Measurements from ENCODE around the gene PLET1. TPM values are rescaled to one million over a fixed set of nuclear protein-coding genes. Genes with fewer than 3 reads are reported as not detected.

PLET1 gene, protein sequence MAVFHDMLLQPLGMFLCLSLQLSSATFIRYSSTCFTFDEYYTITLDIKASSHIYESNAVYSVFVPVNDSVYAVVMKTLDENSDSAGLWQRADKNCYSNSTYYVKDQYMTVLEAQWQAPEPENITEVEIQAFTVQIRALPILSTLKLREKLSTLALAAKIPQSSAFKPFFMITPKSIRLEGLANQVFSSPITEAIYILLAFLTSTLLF
- total RNA-seq (not detected), polyA plus RNA-seq (not detected)
- long read RNA-seq, donor 1, partial matches to known transcripts: 0 of 4 reads
- long read RNA-seq, donor 1, other reads (novel, unspliced or antisense): 4 of 4 reads
- long read RNA-seq, donor 2, partial matches to known transcripts: 0 of 5 reads
- long read RNA-seq, donor 2, other reads (novel, unspliced or antisense): 5 of 5 reads

DNA sequence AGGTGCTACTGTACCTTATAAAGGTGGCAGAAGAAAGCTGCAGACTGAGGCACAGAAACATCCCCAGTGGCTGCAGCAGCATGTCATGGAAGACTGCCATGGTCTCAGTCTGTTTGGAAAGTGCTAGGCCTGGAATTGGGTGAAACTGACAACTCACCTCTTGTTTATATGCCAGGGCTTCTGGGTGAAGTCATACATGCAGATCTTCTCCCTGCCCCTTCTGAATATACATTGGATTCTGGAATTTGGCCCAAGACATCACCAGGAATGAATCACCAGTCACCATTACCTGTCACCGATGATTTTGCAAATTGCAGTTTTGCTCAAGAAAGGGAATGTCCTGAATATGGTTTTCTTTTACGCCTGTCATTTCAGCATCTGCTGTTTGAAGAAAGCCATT, at the start of gene PLET1:
PLET1 (minus strand) TSS at position 371 of the 400 bp plus-strand sequence; CDS start at position 100, 271 bp downstream.
- Histone ChIP-seq H3K4me3 (ENCODE audit: low read length in 2 of 2) (no peak within 1 kb of the TSS), H3K27ac (ENCODE audit: low read depth in 1 of 2, low read length in 2 of 2) (no peak within 1 kb of the TSS), H3K4me1 (ENCODE audit: control insufficient read depth in 1 of 2, insufficient read depth in 2 of 2, low read length in 2 of 2) (no peaks in the 10 kb centered on the region), H3K27me3 (ENCODE audit: control insufficient read depth in 1 of 2, insufficient read depth in 2 of 2, low read length in 1 of 2) (no peaks in the 10 kb centered on the region), H3K9me3 (ENCODE audit: control insufficient read depth, low read length) (no peaks in the 10 kb centered on the region), H3K36me3 (ENCODE audit: control insufficient read depth in 1 of 2, insufficient read depth in 2 of 2, low read length in 1 of 2) (peaks cover 0 to 2% of the 10 kb centered on the region in 2 donors)
- ATAC-seq (ENCODE audit: low FRiP score) (no peak), DNase-seq (no peak)
- WGBS, 2 donors: 96 to 97% methylated on average over 2 of the region's 2 CpGs
- intact Hi-C loops (cut with DNase I): no loop called here

- H3K4me3 ChIP-seq (ENCODE audit: low read length in 2 of 2): no peak overlapping the region
- no peak overlapping the region for H3K27ac ChIP-seq (ENCODE audit: low read depth in 1 of 2, low read length in 2 of 2)
- intact Hi-C loops (cut with DNase I): no loop called here
- 79 to 81% methylated on average over 2 of the region's 2 CpGs for WGBS, 2 donors
- H3K27me3 ChIP-seq (ENCODE audit: control insufficient read depth in 1 of 2, insufficient read depth in 2 of 2, low read length in 1 of 2): no peaks in the 10 kb centered on the region
- peaks cover 1% of the 10 kb centered on the region for H3K9me3 ChIP-seq (ENCODE audit: control insufficient read depth, low read length)
- ATAC-seq (ENCODE audit: low FRiP score) (no peak), DNase-seq (no peak)
- H3K4me1 ChIP-seq (ENCODE audit: control insufficient read depth in 1 of 2, insufficient read depth in 2 of 2, low read length in 2 of 2): no peaks in the 10 kb centered on the region
- H3K36me3 ChIP-seq (ENCODE audit: control insufficient read depth in 1 of 2, insufficient read depth in 2 of 2, low read length in 1 of 2): no peaks in the 10 kb centered on the region
Observed at GRCh38 chr11:112310419-112310818, 49.8 kb upstream of the PLET1 start.

DNA sequence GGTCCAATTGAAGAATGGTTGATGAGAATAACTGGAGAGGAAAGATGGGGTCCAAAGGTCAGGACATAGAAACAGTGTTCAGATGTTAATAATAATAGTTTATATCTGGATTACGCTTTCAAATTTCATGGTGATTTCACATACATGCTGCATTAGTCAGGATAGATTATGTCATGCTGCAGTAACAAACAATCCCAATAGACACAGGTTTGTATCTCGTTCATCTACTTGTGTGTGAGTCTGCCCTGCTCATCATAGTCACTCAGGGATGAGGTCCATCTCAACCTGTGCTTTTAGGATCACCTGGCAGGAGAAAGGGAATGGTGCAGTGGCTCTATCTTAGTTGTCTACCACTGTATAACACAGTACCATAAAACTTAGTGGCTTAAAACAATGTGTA, 48.0 kb upstream of the PLET1 start:
- no peak for DNase-seq
- H3K27ac ChIP-seq (ENCODE audit: low read depth in 1 of 2, low read length in 2 of 2): no peak overlapping the region
- no peaks in the 10 kb centered on the region for H3K27me3 ChIP-seq (ENCODE audit: control insufficient read depth in 1 of 2, insufficient read depth in 2 of 2, low read length in 1 of 2)
- H3K4me3 ChIP-seq (ENCODE audit: low read length in 2 of 2): no peak overlapping the region
- intact Hi-C loops (cut with DNase I): no loop called here
- no peaks in the 10 kb centered on the region for H3K36me3 ChIP-seq (ENCODE audit: control insufficient read depth in 1 of 2, insufficient read depth in 2 of 2, low read length in 1 of 2)
- peaks cover 1% of the 10 kb centered on the region for H3K9me3 ChIP-seq (ENCODE audit: control insufficient read depth, low read length)
- no peaks in the 10 kb centered on the region for H3K4me1 ChIP-seq (ENCODE audit: control insufficient read depth in 1 of 2, insufficient read depth in 2 of 2, low read length in 2 of 2)
- 96% methylated on average over 2 of the region's 2 CpGs for WGBS, 2 donors
- ATAC-seq (ENCODE audit: low FRiP score): no peak

DNA sequence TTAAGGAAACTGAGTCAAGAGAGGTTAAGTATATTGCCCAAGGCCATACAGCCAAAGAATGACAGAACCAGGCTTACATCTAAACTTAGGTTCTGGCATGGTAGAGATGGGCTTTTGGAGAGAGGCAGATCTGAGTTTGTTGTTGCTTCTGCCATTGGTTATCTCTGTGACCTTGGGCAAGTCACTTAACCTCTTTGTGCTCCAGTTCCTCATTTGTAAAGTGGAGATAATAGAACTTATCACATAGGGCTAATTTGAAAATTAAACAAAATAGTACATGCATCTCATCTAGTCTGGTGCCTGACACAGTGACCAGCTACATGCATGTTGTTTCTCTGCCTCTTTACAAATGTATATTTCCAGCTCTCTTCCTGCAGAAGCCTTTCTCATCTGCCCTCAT, 47.0 kb upstream of the PLET1 start:
- intact Hi-C loops (cut with DNase I): no loop called here
- peaks cover 1% of the 10 kb centered on the region for H3K9me3 ChIP-seq (ENCODE audit: control insufficient read depth, low read length)
- no peak for DNase-seq
- no peak overlapping the region for H3K4me3 ChIP-seq (ENCODE audit: low read length in 2 of 2)
- H3K27me3 ChIP-seq (ENCODE audit: control insufficient read depth in 1 of 2, insufficient read depth in 2 of 2, low read length in 1 of 2): no peaks in the 10 kb centered on the region
- H3K4me1 ChIP-seq (ENCODE audit: control insufficient read depth in 1 of 2, insufficient read depth in 2 of 2, low read length in 2 of 2): no peaks in the 10 kb centered on the region
- H3K27ac ChIP-seq (ENCODE audit: low read depth in 1 of 2, low read length in 2 of 2): no peak overlapping the region
- ATAC-seq (ENCODE audit: low FRiP score): no peak
- H3K36me3 ChIP-seq (ENCODE audit: control insufficient read depth in 1 of 2, insufficient read depth in 2 of 2, low read length in 1 of 2): no peaks in the 10 kb centered on the region

GRCh38 chr11:112306230-112306629, 45.6 kb upstream of the PLET1 start:
- DNase-seq (no peak), ATAC-seq (ENCODE audit: low FRiP score) (no peak)
- no peaks in the 10 kb centered on the region for H3K27me3 ChIP-seq (ENCODE audit: control insufficient read depth in 1 of 2, insufficient read depth in 2 of 2, low read length in 1 of 2)
- no peaks in the 10 kb centered on the region for H3K36me3 ChIP-seq (ENCODE audit: control insufficient read depth in 1 of 2, insufficient read depth in 2 of 2, low read length in 1 of 2)
- no peak overlapping the region for H3K27ac ChIP-seq (ENCODE audit: low read depth in 1 of 2, low read length in 2 of 2)
- H3K9me3 ChIP-seq (ENCODE audit: control insufficient read depth, low read length): peaks cover 1% of the 10 kb centered on the region
- 80 to 92% methylated on average over 1 of the region's 1 CpG for WGBS, 2 donors
- intact Hi-C loops (cut with DNase I): no loop called here
- H3K4me3 ChIP-seq (ENCODE audit: low read length in 2 of 2): no peak overlapping the region
- no peaks in the 10 kb centered on the region for H3K4me1 ChIP-seq (ENCODE audit: control insufficient read depth in 1 of 2, insufficient read depth in 2 of 2, low read length in 2 of 2)

GRCh38 chr11:112304914-112305313, 44.3 kb upstream of the PLET1 start:
- H3K27ac ChIP-seq (ENCODE audit: low read depth in 1 of 2, low read length in 2 of 2): no peak overlapping the region
- no peaks in the 10 kb centered on the region for H3K4me1 ChIP-seq (ENCODE audit: control insufficient read depth in 1 of 2, insufficient read depth in 2 of 2, low read length in 2 of 2)
- peaks cover 1% of the 10 kb centered on the region for H3K9me3 ChIP-seq (ENCODE audit: control insufficient read depth, low read length)
- DNase-seq (no peak), ATAC-seq (ENCODE audit: low FRiP score) (no peak)
- intact Hi-C loops (cut with DNase I): no loop called here
- no peak overlapping the region for H3K4me3 ChIP-seq (ENCODE audit: low read length in 2 of 2)
- no peaks in the 10 kb centered on the region for H3K27me3 ChIP-seq (ENCODE audit: control insufficient read depth in 1 of 2, insufficient read depth in 2 of 2, low read length in 1 of 2)
- H3K36me3 ChIP-seq (ENCODE audit: control insufficient read depth in 1 of 2, insufficient read depth in 2 of 2, low read length in 1 of 2): no peaks in the 10 kb centered on the region
- 84 to 91% methylated on average over 1 of the region's 1 CpG for WGBS, 2 donors

DNA sequence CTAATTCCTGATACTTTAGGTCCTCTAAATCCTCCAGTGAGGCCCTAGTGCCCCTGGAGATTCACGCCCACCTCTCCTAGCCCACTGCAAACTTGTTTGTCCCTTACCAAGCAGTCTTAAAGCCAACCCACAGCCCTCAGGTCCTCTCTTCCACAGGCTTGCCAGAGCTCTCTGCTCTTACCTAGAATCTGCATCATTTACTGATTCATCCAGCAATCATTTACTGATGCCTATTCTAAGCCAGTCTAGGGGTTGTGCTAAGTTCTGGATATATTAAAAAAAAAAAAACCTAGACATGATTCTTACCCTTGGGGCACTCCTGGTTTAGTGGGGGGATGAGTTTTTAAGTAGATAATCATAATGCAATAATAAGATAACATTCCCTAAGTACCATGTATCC, 43.0 kb upstream of the PLET1 start:
- H3K36me3 ChIP-seq (ENCODE audit: control insufficient read depth in 1 of 2, insufficient read depth in 2 of 2, low read length in 1 of 2): no peaks in the 10 kb centered on the region
- no peaks in the 10 kb centered on the region for H3K9me3 ChIP-seq (ENCODE audit: control insufficient read depth, low read length)
- no peak for ATAC-seq (ENCODE audit: low FRiP score)
- H3K27ac ChIP-seq (ENCODE audit: low read depth in 1 of 2, low read length in 2 of 2): no peak overlapping the region
- intact Hi-C loops (cut with DNase I): loop anchor here in 1 of 2 donors (2.0 kb wide), 1 partner anchor 13 kb away; no protein-coding TSS in a partner anchor
- H3K4me3 ChIP-seq (ENCODE audit: low read length in 2 of 2): no peak overlapping the region
- 100% methylated on average over 1 of the region's 1 CpG for WGBS, 2 donors
- no peaks in the 10 kb centered on the region for H3K4me1 ChIP-seq (ENCODE audit: control insufficient read depth in 1 of 2, insufficient read depth in 2 of 2, low read length in 2 of 2)
- no peaks in the 10 kb centered on the region for H3K27me3 ChIP-seq (ENCODE audit: control insufficient read depth in 1 of 2, insufficient read depth in 2 of 2, low read length in 1 of 2)
- no peak for DNase-seq

GRCh38 chr11:112302226-112302868, 41.7 kb upstream of the PLET1 start:
- Histone ChIP-seq H3K9me3 (ENCODE audit: control insufficient read depth, low read length) (no peaks in the 10 kb centered on the region), H3K27me3 (ENCODE audit: control insufficient read depth in 1 of 2, insufficient read depth in 2 of 2, low read length in 1 of 2) (no peaks in the 10 kb centered on the region), H3K4me1 (ENCODE audit: control insufficient read depth in 1 of 2, insufficient read depth in 2 of 2, low read length in 2 of 2) (no peaks in the 10 kb centered on the region), H3K27ac (ENCODE audit: low read depth in 1 of 2, low read length in 2 of 2) (no peak overlapping the region), H3K4me3 (ENCODE audit: low read length in 2 of 2) (no peak overlapping the region), H3K36me3 (ENCODE audit: control insufficient read depth in 1 of 2, insufficient read depth in 2 of 2, low read length in 1 of 2) (no peaks in the 10 kb centered on the region)
- intact Hi-C loops (cut with DNase I): loop anchor here in 1 of 2 donors (2.0 kb wide), 1 partner anchor 14 kb away; no protein-coding TSS in a partner anchor
- DNase-seq (no peak), ATAC-seq (ENCODE audit: low FRiP score) (no peak)
- WGBS, 2 donors: 42% methylated on average over 5 of the region's 5 CpGs

All from aorta (tissue), 5 donors.